NCI-H2081 treated with DMSO at 0.1 percent for 48 hours (cell line): ENCODE measurements around the gene STK32C.
"Not testable (repeated sequence)": the region's sequence is repeated elsewhere in the genome, so short reads cannot be mapped to it uniquely, and the experiment has no call there.

ENCODE experiments used
- DNase-seq: peaks from one replicate; lab custom pipeline; 2025; lab: John Stamatoyannopoulos, UW

Gene STK32C

DNA sequence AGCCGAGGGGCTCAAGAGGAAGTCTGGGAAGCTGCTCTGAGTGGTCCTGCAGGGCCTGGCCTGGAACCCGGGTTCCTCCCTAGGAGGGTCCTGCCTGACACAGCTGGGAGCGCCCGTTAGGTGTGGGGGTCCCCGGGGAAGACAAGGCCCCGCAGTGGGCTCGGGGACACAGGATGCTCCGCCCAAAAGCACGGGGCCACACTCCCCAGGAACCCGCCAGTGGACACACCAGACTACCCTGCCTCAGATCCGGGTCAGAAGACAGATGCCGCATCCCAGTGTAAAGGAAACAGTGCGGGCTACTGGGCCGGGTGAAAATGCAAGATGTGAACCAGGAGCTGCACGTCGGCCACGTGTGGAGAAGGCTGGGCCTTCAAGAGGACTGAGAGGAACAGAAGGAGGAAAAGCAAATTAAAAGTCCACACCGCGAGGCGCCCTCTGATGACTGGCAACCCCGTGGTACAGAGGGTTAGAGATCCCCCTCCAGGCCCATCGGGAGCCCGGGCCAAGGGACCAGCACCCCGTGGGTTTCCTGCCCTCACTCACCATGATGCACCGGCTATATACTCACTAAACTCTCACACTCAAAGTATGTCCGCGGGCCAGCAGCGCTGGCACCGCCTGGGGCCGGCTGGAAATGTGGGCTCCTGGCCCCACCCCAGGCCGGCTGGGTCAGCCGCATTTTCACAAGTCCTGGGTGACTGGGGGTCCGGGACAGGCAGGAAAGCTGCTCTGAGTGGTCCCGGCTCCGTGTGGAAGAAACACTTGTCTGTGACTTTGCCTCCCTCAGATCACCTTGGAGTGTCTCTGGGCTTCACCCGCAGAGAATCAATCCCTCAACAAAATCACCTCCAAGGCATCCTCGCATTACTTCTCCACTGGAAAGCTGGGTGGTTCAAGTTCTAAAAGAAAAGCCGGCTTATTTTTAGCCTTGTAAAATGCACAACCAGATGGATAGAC, 6.1 kb downstream of the STK32C start:
- no peak for DNase-seq

DNA sequence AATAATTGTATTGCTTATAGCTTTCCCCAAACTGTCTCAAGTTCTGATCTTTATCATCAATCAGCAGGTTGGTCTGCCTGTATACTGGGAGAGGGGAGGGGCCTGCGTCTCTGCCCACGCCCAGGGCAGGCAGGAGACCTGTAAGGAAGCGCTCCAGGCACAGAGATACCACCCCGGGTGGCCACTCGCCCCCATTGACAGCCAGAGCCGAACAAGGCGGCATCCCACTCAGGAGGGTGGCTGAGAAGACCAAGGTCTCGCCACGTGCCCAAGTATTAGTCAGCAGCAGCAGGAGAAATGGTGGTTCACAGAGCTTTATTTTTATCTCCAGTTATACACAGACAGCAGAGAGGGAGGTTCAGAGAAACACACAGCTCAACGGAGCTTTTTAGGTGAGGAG, 7.2 kb downstream of the STK32C start:
- DNase-seq: no peak

DNA sequence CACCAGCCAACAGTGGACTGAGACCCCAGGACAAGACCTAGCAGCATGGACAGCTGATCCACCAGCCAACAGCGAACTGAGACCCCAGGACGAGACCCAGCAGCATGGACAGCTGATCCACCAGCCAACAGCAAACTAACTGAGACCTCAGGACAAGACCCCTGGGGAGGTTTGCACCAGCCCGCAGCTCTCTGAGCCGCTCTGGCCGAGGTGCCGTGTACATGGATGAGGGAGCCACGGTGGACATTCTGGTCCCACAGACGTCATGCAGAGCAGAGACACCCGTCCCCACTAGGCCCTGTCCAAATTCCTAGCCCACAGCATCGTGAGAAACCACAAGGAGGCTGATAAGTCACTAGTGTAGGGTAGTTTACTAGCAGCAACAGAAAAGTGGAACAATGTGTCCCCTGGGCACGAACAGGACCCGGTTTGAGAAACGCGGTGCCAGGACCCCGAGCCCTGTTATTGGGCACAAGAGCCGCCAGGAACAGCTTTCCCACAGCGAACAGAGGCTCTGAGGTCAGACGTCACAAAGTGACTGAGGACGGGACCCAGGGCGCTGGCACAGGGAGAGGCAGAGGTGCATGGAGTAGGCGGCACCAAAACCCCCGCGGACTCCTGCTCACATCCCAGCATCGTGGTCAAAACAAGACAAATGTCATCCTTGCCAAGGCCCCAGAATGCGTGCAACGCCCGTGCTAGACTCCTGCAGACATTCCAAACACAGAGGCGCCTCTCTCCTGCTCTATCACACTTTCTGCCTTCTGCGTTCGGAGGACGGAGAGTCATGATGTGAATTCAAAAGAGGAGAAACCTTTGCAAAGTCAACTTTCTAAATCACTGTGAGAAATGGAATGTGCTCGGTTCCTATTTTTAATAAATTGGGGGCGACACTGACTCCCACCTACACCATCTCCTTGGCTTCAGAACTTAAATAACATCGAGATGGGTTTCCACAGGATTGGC, 8.1 kb downstream of the STK32C start:
- DNase-seq: no peak

DNA sequence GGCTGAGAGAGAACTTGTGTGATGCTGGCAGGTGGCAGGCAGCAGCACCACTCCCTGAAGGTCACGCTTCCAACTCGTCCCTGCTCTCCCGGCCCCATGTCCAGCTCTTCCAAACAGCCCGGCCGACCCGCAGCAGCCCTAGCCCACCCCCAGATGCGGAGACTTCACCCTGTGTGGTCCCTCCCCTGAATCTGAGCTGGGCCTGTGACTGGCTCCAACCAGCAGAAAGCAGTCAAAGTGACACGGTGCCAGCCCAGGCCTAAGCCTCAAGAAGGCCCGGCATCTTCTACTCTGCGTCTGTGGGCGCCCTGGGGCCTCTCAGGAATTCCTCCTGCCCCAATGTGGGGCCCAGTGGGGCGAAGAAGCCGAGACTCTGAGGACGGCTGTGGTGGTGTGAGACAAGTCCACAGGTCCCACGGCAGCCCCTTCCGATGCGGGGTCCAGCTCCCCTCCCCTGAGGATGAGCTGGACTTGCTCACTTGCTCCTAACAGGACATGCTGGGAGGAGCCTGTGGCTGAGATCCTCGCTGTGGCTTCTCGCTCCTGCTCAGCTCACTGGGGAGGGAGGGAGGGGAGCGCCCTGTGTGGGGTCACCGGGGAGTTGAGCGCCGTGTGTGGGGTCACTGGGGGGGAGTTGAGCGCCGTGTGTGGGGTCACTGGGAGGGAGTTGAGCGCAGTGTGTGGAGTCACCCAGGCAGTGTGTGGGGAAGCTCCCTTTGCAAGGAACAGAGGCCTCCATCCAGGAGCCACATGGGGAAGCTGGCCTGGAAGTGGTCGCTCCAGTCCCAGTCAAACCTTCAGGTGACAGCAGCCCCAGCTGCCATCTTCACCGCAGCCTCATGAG, 9.5 kb downstream of the STK32C start:
- no peak for DNase-seq

- DNase-seq: no peak
These were observed 10.2 kb downstream of the STK32C start for GRCh38 chr10:132297526-132297925.

- no peak for DNase-seq
These were observed 10.9 kb downstream of the STK32C start for GRCh38 chr10:132296666-132297443.

DNA sequence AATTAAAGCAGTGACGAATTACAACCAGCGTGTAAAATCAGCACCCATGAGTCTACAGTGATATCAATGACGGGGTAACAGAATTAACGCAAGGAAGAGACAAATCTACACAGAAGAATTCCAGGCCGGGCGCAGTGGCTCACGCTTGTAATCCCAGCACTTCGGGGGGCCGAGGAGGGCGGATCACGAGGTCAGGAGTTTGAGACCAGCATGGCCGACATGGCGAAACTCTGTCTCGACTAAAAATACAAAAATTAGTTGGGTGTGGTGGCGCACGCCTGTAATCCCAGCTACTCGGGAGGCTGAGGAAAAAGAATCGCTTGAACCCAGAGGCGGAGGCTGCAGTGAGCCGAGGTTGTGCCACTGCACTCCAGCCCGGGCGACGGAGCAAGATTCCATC, 12.3 kb downstream of the STK32C start:
- DNase-seq: not testable (repeated sequence)

- DNase-seq: no peak
These were observed 13.0 kb downstream of the STK32C start for GRCh38 chr10:132294561-132295318.

- DNase-seq: no peak
These were observed 13.8 kb downstream of the STK32C start for GRCh38 chr10:132293813-132294520.

- no peak for DNase-seq
These were observed 14.4 kb downstream of the STK32C start for GRCh38 chr10:132293201-132293812.

- DNase-seq: no peak
These were observed 15.2 kb downstream of the STK32C start for GRCh38 chr10:132292287-132293200.

DNA sequence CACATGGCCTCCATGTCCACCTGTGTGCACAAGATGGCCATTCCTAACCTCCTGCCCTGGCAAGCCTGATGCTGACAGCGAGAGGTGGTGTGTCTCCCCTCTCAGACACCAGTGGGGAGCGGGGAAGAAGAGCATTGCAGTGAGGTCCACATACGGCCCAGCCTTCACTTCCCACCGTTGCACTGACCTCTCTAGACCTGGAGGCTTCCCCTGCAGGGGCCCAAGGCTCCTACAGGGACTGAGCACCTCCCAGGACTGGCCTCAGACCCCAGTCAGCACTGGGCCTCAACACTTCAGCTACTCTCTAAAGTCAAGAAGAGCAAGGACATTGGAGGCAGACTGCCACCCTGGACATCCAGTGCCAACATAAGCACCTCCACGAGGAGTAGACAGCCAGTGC, 15.9 kb downstream of the STK32C start:
- no peak for DNase-seq

- DNase-seq: no peak
These were observed 17.1 kb downstream of the STK32C start for GRCh38 chr10:132290631-132291030.

GRCh38 chr10:132289439-132289838, 18.3 kb downstream of the STK32C start:
- DNase-seq: no peak

GRCh38 chr10:132283604-132284382, 24.0 kb downstream of the STK32C start:
- no peak for DNase-seq

GRCh38 chr10:132282667-132283603, 24.8 kb downstream of the STK32C start:
- no peak for DNase-seq
